Epithelial cell of proximal tubule (primary cell): ENCODE data around the gene PDK3. TPM values are rescaled to one million over a fixed set of nuclear protein-coding genes. Genes with fewer than 3 reads are reported as not detected.

Experiments
- DNase-seq: peaks from one replicate; pipeline ENCODE4 v3.0.0-alpha.2; 2011; ENCODE audit warnings: low read depth
- H3K4me3 ChIP-seq: 2 replicates; pipeline ENCODE4 v1.5.1; 2011; ENCODE audit warnings: low read depth, mild to moderate bottlenecking, low read length
- CTCF ChIP-seq: conservative IDR thresholded peaks from 2 replicates; pipeline ENCODE4 v1.5.1; 2012; ENCODE audit warnings: low read depth, mild to moderate bottlenecking, low read length
- total RNA-seq: library from RNA; depleted of rRNA; stranded (reverse); fragments of >200 nt; gene quantifications from 2 replicates; pipeline ENCODE4 v1.2.3, GENCODE V29; 2015

Gene PDK3
- total RNA-seq, 1 donor from 2014 or later, result 13.6 TPM

- no peak for TF ChIP-seq CTCF
- H3K4me3 ChIP-seq, result no peak overlapping the region
- DNase-seq, result no peak
Observed at GRCh38 chrX:24487571-24487970, 22.5 kb downstream of the PDK3 start.

GRCh38 chrX:24491741-24492140 lies 26.7 kb downstream of the PDK3 start:
- TF ChIP-seq CTCF, result no peak
- no peak for DNase-seq

GRCh38 chrX:24493740-24494581 lies 28.9 kb downstream of the PDK3 start:
- DNase-seq, result no peak
- peak overlapping the region; percentile 7 for H3K4me3 ChIP-seq
- TF ChIP-seq CTCF, result no peak

More at GRCh38 chrX:24491741-24492140, 26.7 kb downstream of the PDK3 start:
- H3K4me3 ChIP-seq, result no peak overlapping the region

GRCh38 chrX:24494647-24495075 lies 29.6 kb downstream of the PDK3 start:
- peak overlapping the region; percentile 7 for H3K4me3 ChIP-seq
- TF ChIP-seq CTCF, result no peak
- DNase-seq, result peak; percentile 52

- no peak overlapping the region for H3K4me3 ChIP-seq
- TF ChIP-seq CTCF, result no peak
- DNase-seq, result no peak
Observed at GRCh38 chrX:24495700-24496099, 30.6 kb downstream of the PDK3 start.

GRCh38 chrX:24498181-24498580 lies 33.1 kb downstream of the PDK3 start:
- peak; percentile 64 for TF ChIP-seq CTCF
- DNase-seq, result no peak
- H3K4me3 ChIP-seq, result no peak overlapping the region

- no peak for DNase-seq
Observed at GRCh38 chrX:24498975-24499374, 33.9 kb downstream of the PDK3 start.

More at GRCh38 chrX:24498975-24499374, 33.9 kb downstream of the PDK3 start:
- no peak overlapping the region for H3K4me3 ChIP-seq
- TF ChIP-seq CTCF, result peak; percentile 42
